Progenitor cell of endocrine pancreas (in vitro differentiated cells): ENCODE measurements around the gene OTULIN. TPM values are rescaled to one million over a fixed set of nuclear protein-coding genes. Genes with fewer than 3 reads are reported as not detected.

Experiments
- DNase-seq: peaks from one replicate; pipeline ENCODE4 v3.0.0; 2021; ENCODE audit warnings: low spot score; ENCODE audit not compliant: unreplicated experiment
- H3K27ac Mint-ChIP-seq: 2 replicates; pipeline ENCODE4 v1.8.0; 2021; ENCODE audit warnings: mild to moderate bottlenecking, moderate library complexity, mixed read lengths
- H3K27me3 Mint-ChIP-seq: 2 replicates; pipeline ENCODE4 v1.8.0; 2021; ENCODE audit warnings: mixed read lengths
- H3K36me3 Mint-ChIP-seq: 2 replicates; pipeline ENCODE4 v1.8.0; 2022; ENCODE audit warnings: mixed read lengths; ENCODE audit not compliant: insufficient read depth
- H3K4me1 Mint-ChIP-seq: 2 replicates; pipeline ENCODE4 v1.8.0; 2021; ENCODE audit warnings: low read depth, mixed read lengths
- H3K4me3 Mint-ChIP-seq: 2 replicates; pipeline ENCODE4 v1.8.0; 2021; ENCODE audit warnings: low read depth, mild to moderate bottlenecking, moderate library complexity, mixed read lengths
- H3K9me3 Mint-ChIP-seq: 2 replicates; pipeline ENCODE4 v1.8.0; 2021; ENCODE audit warnings: low read depth, mixed read lengths
- total RNA-seq: library from RNA; stranded (reverse); gene quantifications from 2 replicates; pipeline ENCODE4 v1.2.1, GENCODE V29; 2021
- TF ChIP-seq, protein P1 (sequence below): fragments of 200-600 bp; sonication (generic); IDR thresholded peaks from one replicate; pipeline ENCODE4 v1.5.0; 2021; ENCODE audit warnings: antibody characterized with exemption, mild to moderate bottlenecking; ENCODE audit not compliant: unreplicated experiment

OTULIN gene
- total RNA-seq, 1 donor from 2014 or later = 36.4 TPM

GRCh38 chr5:14706615-14707021 lies 42.1 kb downstream of the OTULIN start:
- TF ChIP-seq, protein P1, sequence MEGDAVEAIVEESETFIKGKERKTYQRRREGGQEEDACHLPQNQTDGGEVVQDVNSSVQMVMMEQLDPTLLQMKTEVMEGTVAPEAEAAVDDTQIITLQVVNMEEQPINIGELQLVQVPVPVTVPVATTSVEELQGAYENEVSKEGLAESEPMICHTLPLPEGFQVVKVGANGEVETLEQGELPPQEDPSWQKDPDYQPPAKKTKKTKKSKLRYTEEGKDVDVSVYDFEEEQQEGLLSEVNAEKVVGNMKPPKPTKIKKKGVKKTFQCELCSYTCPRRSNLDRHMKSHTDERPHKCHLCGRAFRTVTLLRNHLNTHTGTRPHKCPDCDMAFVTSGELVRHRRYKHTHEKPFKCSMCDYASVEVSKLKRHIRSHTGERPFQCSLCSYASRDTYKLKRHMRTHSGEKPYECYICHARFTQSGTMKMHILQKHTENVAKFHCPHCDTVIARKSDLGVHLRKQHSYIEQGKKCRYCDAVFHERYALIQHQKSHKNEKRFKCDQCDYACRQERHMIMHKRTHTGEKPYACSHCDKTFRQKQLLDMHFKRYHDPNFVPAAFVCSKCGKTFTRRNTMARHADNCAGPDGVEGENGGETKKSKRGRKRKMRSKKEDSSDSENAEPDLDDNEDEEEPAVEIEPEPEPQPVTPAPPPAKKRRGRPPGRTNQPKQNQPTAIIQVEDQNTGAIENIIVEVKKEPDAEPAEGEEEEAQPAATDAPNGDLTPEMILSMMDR = no peak
- Mint-ChIP-seq H3K9me3 (no peaks in the 10 kb centered on the region), H3K27ac (no peak overlapping the region), H3K27me3 (no peaks in the 10 kb centered on the region), H3K4me1 (no peaks in the 10 kb centered on the region), H3K4me3 (no peak overlapping the region), H3K36me3 (peaks cover 24% of the 10 kb centered on the region)
- no peak for DNase-seq

DNA sequence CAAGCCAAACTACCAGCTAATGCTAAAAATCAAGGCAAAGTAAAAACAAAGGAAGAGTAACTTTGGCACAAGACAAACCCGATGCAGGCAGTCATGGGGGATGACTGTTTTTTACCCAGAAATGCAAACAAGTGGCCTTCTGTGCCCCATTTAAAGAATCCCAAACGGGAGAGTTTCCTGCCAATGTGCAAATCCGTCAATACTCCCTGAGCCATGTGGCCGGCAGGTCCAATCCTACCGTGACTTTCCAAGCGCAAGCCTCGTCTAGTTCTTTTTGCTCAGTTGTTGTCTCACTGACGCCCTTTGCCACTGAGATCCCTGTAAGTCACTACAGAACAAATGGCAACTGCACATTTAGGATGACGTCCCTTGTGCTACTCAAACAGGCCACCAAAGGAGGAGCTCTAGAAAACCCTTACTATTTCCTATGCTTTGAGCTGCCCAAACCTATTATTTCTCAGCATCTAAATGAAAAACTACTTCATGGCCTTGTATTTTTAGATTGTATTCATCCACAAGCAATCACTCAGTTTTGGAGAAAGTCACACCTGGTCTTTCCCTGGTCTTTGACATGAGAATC lies 43.4 kb downstream of the OTULIN start:
- H3K27ac Mint-ChIP-seq = no peak overlapping the region
- H3K4me1 Mint-ChIP-seq = no peaks in the 10 kb centered on the region
- no peak for DNase-seq
- peaks cover 36% of the 10 kb centered on the region for H3K36me3 Mint-ChIP-seq
- TF ChIP-seq, protein P1 = no peak
- H3K4me3 Mint-ChIP-seq = no peak overlapping the region
- H3K27me3 Mint-ChIP-seq = no peaks in the 10 kb centered on the region
- no peaks in the 10 kb centered on the region for H3K9me3 Mint-ChIP-seq

DNA sequence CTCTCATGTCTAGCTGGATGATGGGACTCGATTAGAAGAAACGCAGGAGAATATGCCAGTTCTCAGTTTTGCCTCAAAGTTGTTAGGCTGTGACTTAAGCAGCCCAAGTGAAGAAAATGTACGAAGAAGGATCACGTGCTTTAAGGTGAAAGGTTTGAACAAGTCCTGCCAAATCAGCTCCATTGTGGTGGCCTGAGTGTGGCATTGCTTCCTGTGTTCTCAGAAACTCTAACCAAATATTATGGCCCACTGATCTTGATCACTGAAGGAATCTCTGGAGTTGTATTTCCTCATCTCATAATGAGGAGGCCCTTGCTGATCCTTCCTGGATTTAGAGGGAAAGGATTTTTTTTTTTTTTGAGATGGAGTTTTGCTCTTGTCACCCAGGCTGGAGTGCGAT lies 44.0 kb downstream of the OTULIN start:
- no peaks in the 10 kb centered on the region for H3K9me3 Mint-ChIP-seq
- H3K4me3 Mint-ChIP-seq = no peak overlapping the region
- no peak for DNase-seq
- no peaks in the 10 kb centered on the region for H3K4me1 Mint-ChIP-seq
- no peaks in the 10 kb centered on the region for H3K27me3 Mint-ChIP-seq
- TF ChIP-seq, protein P1 = no peak
- no peak overlapping the region for H3K27ac Mint-ChIP-seq
- H3K36me3 Mint-ChIP-seq = peaks cover 35% of the 10 kb centered on the region

DNA sequence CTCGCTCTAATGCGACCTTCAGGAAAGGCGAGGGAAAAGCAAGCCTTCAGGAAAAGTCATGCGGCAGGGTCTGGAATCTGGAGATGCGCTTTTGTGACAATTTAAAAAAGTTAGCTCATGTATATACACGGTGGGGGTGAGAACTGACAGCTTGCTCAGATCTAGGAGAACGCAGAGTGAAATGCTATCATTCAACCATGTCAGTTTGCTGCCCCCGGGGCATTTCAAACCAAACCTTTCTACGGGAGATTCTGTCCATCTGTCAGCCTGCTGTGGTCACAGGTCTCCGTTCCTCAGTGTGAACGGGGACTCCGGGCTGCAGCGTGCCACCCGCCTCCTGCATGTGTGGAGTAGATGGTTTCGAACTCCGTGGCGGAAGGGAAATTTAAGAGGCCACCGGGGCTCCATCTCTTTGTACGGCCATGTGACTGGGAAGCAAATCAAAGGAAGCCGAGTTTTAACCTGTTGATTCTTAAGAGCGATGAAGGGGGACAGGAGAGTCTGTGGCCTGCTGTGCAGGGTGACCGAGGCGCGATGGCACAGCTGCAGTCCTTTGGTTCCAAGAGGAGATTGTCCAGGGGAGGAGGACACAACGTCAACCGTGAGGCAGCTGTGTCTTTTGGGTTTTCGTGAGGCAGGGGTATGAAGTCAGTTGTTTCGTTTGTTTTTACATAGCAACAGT lies 45.9 kb downstream of the OTULIN start:
- TF ChIP-seq, protein P1 = no peak
- no peaks in the 10 kb centered on the region for H3K9me3 Mint-ChIP-seq
- H3K4me3 Mint-ChIP-seq = no peak overlapping the region
- DNase-seq = no peak
- no peaks in the 10 kb centered on the region for H3K27me3 Mint-ChIP-seq
- no peaks in the 10 kb centered on the region for H3K4me1 Mint-ChIP-seq
- peaks cover 35% of the 10 kb centered on the region for H3K36me3 Mint-ChIP-seq
- H3K27ac Mint-ChIP-seq = no peak overlapping the region

DNA sequence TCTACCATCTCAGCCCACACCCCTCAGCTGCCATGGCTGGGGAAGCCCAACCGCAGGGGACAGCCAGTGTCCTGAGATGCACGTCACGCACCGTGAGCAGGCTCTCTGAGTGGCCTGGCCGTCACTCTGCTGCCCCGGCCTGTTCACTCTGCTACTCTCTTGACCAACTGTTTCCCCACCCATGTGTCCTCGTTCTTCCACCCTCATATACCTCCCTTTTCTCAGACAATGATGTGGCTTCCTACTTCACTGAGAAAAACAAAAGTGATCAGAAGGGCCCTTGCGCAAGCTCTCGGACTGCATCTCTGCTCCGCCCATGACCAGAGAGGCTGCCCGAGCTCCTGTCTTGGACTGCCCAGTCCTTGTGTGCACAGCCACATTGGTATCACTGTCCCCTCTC lies 47.6 kb downstream of the OTULIN start:
- no peak for DNase-seq
- H3K27me3 Mint-ChIP-seq = no peaks in the 10 kb centered on the region
- TF ChIP-seq, protein P1 = no peak
- H3K36me3 Mint-ChIP-seq = peaks cover 37% of the 10 kb centered on the region
- H3K4me3 Mint-ChIP-seq = no peak overlapping the region
- peak overlapping the region; percentile 42 for H3K27ac Mint-ChIP-seq
- no peaks in the 10 kb centered on the region for H3K4me1 Mint-ChIP-seq
- no peaks in the 10 kb centered on the region for H3K9me3 Mint-ChIP-seq
